ENCODE data around the gene RCBTB2.

The RCBTB2 gene

DNA sequence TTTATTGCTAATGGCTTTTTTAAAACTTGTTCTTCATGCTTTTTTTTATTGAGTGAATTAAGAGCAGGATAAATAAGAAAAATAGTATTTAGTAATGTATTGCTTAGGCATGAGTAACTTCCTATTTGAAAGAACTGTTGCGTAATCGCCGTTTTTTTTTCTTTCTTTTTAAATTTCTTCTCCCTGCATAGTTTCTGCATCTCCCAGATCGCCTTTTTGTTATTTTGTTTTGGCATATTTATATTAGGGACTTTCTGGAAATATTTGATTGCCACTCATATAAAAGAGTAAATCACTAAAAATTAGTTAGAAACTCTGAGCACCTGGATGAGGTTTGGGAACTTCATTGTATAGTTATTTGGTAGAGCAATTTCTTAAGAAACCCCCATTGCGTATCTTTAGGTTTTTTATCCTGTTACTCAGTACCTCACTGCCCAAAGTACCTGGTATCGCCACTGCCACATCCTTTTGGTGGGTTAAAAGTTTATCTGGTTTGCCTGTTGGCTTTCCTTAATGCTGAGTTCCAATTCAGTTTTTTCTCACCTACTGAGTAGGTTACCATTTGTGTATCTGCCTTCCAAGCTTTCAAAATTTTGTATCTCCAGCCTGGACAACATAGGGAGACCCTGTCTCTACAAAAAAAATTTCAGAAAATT is 83.8 kb downstream of the RCBTB2 start:
- Histone ChIP-seq H2AFZ (ENCODE audit: low read depth, low read length) (no peak overlapping the region), H4K20me1 (ENCODE audit: insufficient read depth, low read length) (no peaks in the 10 kb centered on the region), H3K4me3 (ENCODE audit: low read length) (no peak overlapping the region), H3K79me2 (ENCODE audit: low read length) (peaks cover 10% of the 10 kb centered on the region; the same call in 1 of the 2 replicates), H3K27ac (ENCODE audit: low read length) (no peak overlapping the region), H3K4me1 (ENCODE audit: low read length) (no peaks in the 10 kb centered on the region), H3K9me3 (ENCODE audit: insufficient read depth, low read length) (no peaks in the 10 kb centered on the region), H3K36me3 (replicated peaks; ENCODE audit: low read depth, low read length) (peaks cover 36% of the 10 kb centered on the region), H3K9ac (ENCODE audit: low read length) (no peak overlapping the region), H3K4me2 (ENCODE audit: low read length) (no peak overlapping the region), H3K27me3 (ENCODE audit: low read depth, low read length) (no peaks in the 10 kb centered on the region)
- TF ChIP-seq EZH2phosphoT487 (IDR thresholded peaks at IDR 0.05; ENCODE audit: low read depth), result no peak

- Histone ChIP-seq H3K79me2 (ENCODE audit: low read length) (peaks cover 10% of the 10 kb centered on the region; the same call in 1 of the 2 replicates), H3K27me3 (ENCODE audit: low read depth, low read length) (no peaks in the 10 kb centered on the region), H3K36me3 (replicated peaks; ENCODE audit: low read depth, low read length) (peaks cover 32% of the 10 kb centered on the region), H3K4me1 (ENCODE audit: low read length) (no peaks in the 10 kb centered on the region), H3K4me3 (ENCODE audit: low read length) (no peak overlapping the region), H4K20me1 (ENCODE audit: insufficient read depth, low read length) (no peaks in the 10 kb centered on the region), H3K27ac (ENCODE audit: low read length) (no peak overlapping the region), H3K9me3 (ENCODE audit: insufficient read depth, low read length) (no peaks in the 10 kb centered on the region), H3K9ac (ENCODE audit: low read length) (no peak overlapping the region), H3K4me2 (ENCODE audit: low read length) (no peak overlapping the region), H2AFZ (ENCODE audit: low read depth, low read length) (no peak overlapping the region)
- TF ChIP-seq, protein P1, sequence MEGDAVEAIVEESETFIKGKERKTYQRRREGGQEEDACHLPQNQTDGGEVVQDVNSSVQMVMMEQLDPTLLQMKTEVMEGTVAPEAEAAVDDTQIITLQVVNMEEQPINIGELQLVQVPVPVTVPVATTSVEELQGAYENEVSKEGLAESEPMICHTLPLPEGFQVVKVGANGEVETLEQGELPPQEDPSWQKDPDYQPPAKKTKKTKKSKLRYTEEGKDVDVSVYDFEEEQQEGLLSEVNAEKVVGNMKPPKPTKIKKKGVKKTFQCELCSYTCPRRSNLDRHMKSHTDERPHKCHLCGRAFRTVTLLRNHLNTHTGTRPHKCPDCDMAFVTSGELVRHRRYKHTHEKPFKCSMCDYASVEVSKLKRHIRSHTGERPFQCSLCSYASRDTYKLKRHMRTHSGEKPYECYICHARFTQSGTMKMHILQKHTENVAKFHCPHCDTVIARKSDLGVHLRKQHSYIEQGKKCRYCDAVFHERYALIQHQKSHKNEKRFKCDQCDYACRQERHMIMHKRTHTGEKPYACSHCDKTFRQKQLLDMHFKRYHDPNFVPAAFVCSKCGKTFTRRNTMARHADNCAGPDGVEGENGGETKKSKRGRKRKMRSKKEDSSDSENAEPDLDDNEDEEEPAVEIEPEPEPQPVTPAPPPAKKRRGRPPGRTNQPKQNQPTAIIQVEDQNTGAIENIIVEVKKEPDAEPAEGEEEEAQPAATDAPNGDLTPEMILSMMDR (IDR thresholded peaks at IDR 0.05; ENCODE audit: low read depth, low read length), result no peak
- TF ChIP-seq EZH2phosphoT487 (IDR thresholded peaks at IDR 0.05; ENCODE audit: low read depth), result no peak
These were observed 84.5 kb downstream of the RCBTB2 start for GRCh38 chr13:48448285-48448958.

GRCh38 chr13:48446464-48446863 is 86.4 kb downstream of the RCBTB2 start:
- Histone ChIP-seq H3K36me3 (replicated peaks; ENCODE audit: low read depth, low read length) (peaks cover 28% of the 10 kb centered on the region), H3K4me2 (ENCODE audit: low read length) (no peak overlapping the region), H3K9ac (ENCODE audit: low read length) (no peak overlapping the region)

GRCh38 chr13:48443442-48444208 is 89.3 kb downstream of the RCBTB2 start:
- H2AFZ ChIP-seq (ENCODE audit: low read depth, low read length), result no peak overlapping the region
- no peak overlapping the region for H3K4me2 ChIP-seq (ENCODE audit: low read length)
- H3K36me3 ChIP-seq (replicated peaks; ENCODE audit: low read depth, low read length), result peaks cover 20% of the 10 kb centered on the region
- no peak for TF ChIP-seq EZH2phosphoT487 (IDR thresholded peaks at IDR 0.05; ENCODE audit: low read depth)
- TF ChIP-seq, protein P1 (IDR thresholded peaks at IDR 0.05; ENCODE audit: low read depth, low read length), result no peak
- no peaks in the 10 kb centered on the region for H3K27me3 ChIP-seq (ENCODE audit: low read depth, low read length)
- no peak overlapping the region for H3K4me3 ChIP-seq (ENCODE audit: low read length)
- H3K27ac ChIP-seq (ENCODE audit: low read length), result no peak overlapping the region
- no peak overlapping the region for H3K9ac ChIP-seq (ENCODE audit: low read length)
- no peaks in the 10 kb centered on the region for H4K20me1 ChIP-seq (ENCODE audit: insufficient read depth, low read length)
- no peaks in the 10 kb centered on the region for H3K4me1 ChIP-seq (ENCODE audit: low read length)
- no peaks in the 10 kb centered on the region for H3K79me2 ChIP-seq (ENCODE audit: low read length)
- H3K9me3 ChIP-seq (ENCODE audit: insufficient read depth, low read length), result no peaks in the 10 kb centered on the region

More at GRCh38 chr13:48446464-48446863, 86.4 kb downstream of the RCBTB2 start:
- H3K27ac ChIP-seq (ENCODE audit: low read length), result no peak overlapping the region
- no peaks in the 10 kb centered on the region for H3K27me3 ChIP-seq (ENCODE audit: low read depth, low read length)
- no peak for TF ChIP-seq EZH2phosphoT487 (IDR thresholded peaks at IDR 0.05; ENCODE audit: low read depth)
- TF ChIP-seq, protein P1 (IDR thresholded peaks at IDR 0.05; ENCODE audit: low read depth, low read length), result no peak
- H4K20me1 ChIP-seq (ENCODE audit: insufficient read depth, low read length), result no peaks in the 10 kb centered on the region
- no peak overlapping the region for H2AFZ ChIP-seq (ENCODE audit: low read depth, low read length)
- no peak overlapping the region for H3K4me3 ChIP-seq (ENCODE audit: low read length)
- no peaks in the 10 kb centered on the region for H3K4me1 ChIP-seq (ENCODE audit: low read length)
- no peaks in the 10 kb centered on the region for H3K9me3 ChIP-seq (ENCODE audit: insufficient read depth, low read length)
- peaks cover 8% of the 10 kb centered on the region; the same call in 1 of the 2 replicates for H3K79me2 ChIP-seq (ENCODE audit: low read length)

Data from OCI-LY3 (cell line).